Stimulated activated CD4-positive, alpha-beta T cell treated with anti-CD3 and anti-CD28 coated beads, Interleukin-4, amount 100 ng/mL, for 4 hours (primary cell): ENCODE measurements around the gene EVA1C.
A peak's percentile ranks its signal among the peaks of the same experiment; 100 is the strongest.
"Not testable (repeated sequence)": the region's sequence is repeated elsewhere in the genome, so short reads cannot be mapped to it uniquely, and the experiment has no call there.

Source experiments
- DNase-seq, 2 experiments: peaks; one replicate each; pipeline ENCODE4 v3.0.0-alpha.2; 2020

The EVA1C gene

GRCh38 chr21:32412162-32413014, at the start of gene EVA1C:
Gene EVA1C (plus strand): TSS chr21:32412706. CDS start chr21:32412854, 148 bp downstream.
- DNase-seq = peak; percentile 74 to 83

DNA sequence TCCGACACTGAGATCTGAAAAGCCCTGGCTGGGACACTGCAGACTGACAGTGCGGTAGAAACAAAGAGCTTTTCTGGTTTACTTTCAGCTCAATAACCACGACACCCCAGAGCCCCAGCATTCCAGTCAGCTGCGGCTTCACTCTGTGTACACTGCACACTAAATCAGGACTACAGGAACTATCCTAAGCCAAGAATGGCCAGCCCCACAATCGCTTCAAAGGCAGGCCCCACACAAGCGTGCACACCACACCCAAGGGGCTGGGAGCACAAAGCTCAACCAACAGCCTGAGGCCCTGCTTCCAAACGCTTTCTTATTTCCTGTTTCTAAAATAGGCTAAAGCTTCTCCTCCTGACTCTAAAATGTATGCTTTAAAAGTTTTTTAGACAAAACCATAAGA, 48.1 kb upstream of the EVA1C start:
- no peak for DNase-seq

- no peak for DNase-seq
These were observed 47.7 kb upstream of the EVA1C start for GRCh38 chr21:32364796-32365195.

GRCh38 chr21:32366191-32366590, 46.3 kb upstream of the EVA1C start:
- no peak for DNase-seq

DNA sequence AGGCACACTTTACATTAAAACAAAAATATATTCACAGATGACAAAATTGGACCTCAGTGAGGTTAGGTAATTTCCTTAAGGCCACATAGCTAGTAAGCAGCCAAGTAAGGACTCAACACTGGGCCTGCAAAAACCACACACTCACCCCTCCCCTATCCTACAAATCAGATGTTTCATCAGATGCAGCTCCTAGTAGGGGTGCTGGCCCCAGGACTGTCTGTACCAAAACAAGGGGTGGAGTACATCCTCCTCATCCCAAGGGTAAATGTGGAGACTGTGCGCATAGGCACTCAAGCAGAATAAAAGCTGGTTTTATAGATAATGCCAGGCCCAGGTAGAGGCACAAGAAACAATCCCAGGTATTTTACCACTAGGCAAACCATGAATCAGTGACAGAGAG, 45.3 kb upstream of the EVA1C start:
- DNase-seq = no peak

GRCh38 chr21:32368386-32368785, 44.1 kb upstream of the EVA1C start:
- DNase-seq = no peak

DNA sequence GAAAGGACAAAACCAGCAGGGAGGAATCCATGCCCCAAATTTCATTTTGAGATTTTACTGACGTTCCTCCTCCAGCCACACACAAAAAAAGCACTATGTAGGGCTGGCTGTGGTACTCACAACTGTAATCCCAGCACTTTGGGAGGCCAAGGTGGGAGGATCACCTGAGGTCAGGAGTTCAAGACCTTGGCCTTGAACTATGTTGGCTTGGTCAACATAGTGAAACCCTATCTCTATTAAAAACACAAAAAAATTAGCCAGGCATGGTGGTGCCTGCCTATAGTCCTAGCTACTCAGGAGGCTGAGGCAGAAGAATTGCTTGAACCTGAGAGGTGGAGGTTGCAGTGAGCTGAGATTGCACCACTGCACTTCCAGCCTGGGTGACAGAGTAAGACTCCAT, 43.5 kb upstream of the EVA1C start:
- DNase-seq = not testable (repeated sequence)

DNA sequence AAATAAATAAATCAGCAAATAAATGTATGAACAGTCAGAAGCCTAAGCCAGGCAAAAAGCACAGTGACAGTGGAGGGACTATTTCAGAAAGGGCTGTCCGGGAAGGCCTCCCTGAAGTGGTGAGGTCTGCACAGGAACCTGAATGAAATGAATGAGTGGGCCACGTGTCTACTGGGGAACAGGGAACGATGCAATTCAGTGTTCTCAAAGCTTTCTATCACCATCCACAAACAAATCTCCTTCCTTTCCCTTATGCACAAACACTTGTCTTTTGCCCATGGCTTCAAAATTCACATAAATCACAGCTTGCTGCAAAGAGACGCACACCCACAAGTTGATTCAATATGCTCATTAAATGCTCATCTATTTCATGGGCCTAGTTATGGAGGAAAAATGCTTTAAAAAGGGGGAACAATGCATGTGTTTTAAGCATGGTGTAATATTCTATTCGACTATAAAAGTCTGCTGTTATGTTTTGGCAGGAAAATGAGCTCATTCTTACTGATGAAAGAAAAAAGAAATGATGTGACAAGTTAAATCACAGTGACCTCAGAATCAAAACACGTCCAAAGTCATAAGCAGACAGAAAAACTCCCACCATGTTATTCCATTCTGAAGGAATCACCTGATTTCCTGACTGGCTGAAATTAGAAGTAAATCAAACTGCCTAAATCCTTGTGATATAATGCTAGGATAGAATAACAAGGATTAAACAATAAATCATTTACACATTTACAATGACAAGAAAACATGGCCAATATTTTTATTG, 41.3 kb upstream of the EVA1C start:
- DNase-seq = no peak

DNA sequence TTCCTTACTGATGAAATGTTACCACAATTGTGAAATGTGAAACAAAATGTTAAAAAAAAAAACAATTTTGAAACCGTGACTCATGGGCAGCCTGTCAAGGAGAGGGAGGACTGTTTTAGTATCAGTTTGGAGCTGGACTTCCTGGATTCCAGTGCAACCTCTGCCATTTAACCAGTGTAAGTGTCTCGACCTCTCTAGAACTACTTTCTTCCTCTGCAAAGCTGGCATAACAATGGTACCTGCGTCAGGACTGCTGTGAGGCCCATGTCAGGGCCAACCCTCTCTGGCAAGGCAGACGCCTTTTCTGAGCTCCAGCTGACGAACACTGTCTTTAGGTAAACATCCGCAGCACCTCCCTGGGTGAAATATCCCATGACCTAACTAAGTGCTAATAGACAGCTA, 40.6 kb upstream of the EVA1C start:
- no peak for DNase-seq

- no peak for DNase-seq
These were observed 39.8 kb upstream of the EVA1C start for GRCh38 chr21:32372755-32373154.

DNA sequence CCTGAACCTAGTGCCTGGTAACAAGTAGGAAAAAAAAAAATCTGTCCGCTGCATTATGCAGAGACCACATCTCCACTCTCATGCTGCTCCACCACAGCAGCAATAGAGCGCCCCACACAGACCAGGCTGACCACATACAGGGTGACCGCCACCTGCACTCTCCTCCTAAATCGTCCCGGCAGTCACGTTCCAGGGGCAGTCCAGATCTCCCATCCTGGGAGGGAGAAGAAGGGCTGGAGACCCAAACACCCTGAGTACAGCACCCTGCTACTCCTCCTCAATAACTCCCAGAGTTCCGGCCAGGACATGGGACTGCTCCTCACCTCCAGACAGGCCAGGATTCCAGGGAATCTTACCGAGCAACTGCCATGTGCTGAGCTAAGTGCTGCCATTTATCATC, 35.0 kb upstream of the EVA1C start:
- DNase-seq = no peak

- DNase-seq = no peak
These were observed 34.5 kb upstream of the EVA1C start for GRCh38 chr21:32377991-32378390.

DNA sequence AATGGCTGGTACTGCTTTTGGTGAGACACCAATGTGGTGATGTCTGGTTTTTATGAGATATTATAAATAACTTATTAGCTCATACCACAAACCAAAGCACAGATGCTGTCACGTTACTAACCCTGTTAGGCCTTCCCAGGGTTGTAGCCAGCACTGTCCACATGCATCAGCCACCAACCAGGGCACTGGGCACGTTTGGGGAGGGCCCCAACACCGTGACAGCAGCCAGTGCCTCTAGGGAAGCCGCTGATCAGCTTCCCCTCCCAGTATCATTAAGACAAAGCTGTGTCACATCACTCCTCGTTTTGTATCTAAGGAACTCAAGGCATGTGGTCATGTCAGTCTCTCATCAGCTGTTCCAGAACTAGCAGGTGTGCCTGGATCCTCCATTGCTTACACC, 33.5 kb upstream of the EVA1C start:
- DNase-seq = no peak

GRCh38 chr21:32380940-32381339, 31.6 kb upstream of the EVA1C start:
- no peak for DNase-seq

DNA sequence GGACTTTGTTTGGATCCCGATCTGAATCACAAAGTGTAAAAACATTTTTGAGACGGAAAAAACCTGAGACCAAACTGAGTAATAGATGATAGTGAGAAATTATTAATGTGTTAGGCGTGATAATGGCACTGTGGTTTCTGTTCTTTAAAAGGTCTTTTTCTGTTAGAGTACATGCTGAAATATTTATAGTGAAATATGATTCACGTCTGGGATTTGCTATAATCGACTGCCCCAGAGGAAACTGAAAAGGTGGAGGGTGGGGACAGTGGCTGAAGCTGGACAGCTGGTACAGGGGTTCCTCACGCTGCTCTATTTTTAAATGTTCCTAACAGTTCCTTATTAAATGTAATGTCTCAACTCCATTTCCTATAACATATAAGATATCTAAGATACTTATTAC, 30.9 kb upstream of the EVA1C start:
- no peak for DNase-seq

DNA sequence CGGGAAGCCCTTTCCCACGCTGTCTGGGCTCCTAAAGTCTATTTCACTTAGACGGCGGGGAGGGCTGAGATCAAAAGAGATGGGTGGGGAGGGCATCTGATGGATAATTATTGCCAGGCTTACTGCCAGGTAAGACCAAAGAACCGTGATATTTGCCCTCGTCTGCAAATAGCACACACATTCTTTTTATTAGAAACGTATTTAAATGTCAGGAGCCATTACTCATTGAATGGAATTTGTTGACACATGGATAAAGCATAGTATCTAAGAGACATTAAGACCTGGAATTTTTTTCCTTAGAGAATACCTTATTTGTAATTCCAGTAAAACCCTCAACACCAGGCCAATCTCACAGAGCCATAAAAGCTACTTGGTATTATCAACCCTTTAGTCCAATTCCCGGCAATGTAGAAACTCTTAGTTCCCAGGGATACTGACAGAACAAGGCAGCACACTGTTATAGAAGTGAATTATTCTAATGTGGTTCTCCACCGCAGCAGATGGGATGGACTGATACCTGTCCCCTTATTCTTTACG, 30.3 kb upstream of the EVA1C start:
- no peak for DNase-seq

DNA sequence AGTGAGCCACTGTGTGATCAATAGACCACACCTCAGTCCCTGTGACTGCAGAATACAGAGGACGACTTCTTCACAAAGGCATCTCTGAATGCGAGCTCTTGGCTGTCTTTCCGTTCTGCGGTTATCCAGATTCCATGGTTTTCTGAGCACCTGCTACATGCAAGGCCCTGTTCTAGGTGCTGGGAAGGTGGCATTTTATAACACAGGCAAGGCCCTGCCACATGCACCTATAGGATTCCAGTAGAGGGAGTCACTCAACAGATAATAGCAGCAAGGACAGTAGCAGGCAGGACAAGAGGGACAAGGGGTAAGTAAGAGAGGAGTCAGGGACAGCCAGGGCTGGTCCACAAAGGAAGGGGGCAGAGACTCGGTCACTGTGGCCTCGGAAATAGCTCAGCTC, 28.7 kb upstream of the EVA1C start:
- no peak for DNase-seq

GRCh38 chr21:32386195-32386870, 26.2 kb upstream of the EVA1C start:
- no peak for DNase-seq

DNA sequence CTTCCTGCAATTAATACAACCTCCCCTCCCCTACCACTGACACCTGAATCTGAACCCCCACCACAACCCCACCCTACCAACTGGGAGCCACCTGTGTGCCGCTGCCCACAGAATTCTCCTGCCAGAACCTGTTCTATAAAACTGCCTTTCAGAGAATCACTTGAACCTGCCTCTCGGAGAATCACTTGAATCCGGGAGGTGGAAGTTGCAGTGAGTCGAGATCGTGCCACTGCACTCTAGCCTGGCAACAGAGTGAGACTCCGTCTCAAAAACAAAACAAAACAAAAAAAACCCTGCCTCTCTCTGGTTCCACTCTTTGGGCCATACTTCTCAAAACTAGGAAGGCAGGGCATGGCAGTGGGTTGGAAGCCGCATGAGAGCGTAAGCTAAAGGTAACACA, 25.4 kb upstream of the EVA1C start:
- DNase-seq = no peak

GRCh38 chr21:32388306-32388705, 24.2 kb upstream of the EVA1C start:
- DNase-seq = no peak

DNA sequence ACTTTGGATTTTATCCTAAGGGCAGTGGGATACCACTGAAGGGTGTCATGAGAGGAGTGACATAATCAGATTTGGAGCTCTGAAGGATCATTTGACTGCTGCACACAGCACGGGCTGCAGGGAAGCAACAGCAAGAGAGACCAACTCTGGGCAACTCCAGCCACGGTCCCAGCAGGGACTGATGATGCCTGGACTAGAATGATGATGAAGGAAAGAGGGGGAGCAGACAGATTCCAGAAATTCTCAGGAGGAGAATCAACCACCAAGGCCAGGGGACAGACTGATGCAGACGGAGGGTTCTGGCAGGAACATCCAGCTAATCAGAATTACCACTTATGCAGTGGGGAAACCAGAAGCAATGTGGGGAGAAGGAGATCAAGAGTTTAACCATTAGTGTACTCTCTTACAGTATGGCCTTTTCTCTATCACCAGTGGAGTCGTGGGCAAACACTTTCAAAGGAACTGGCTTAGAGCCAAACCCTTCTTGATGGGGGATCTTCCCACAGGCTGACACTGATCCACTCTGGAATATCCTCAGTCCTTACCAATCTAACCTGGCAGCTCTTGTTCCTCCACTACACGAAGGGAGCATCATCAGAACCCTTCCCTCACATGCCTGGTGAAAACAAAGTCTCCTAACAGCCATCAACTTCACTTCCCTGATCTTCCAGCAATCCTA, 23.0 kb upstream of the EVA1C start:
- DNase-seq = no peak

- not testable (repeated sequence) for DNase-seq
These were observed 21.8 kb upstream of the EVA1C start for GRCh38 chr21:32390537-32391224.
